Left hindlimb (tissue), 1 donor: ENCODE results near the gene TMEM126A.

Experiments
- DNase-seq: peaks from one replicate; pipeline ENCODE4 v3.0.0-alpha.2; 2018

TMEM126A gene

GRCh38 chr11:85698195-85698594 is 50.4 kb downstream of the TMEM126A start:
- DNase-seq = no peak

GRCh38 chr11:85699957-85700741 is 52.4 kb downstream of the TMEM126A start:
- DNase-seq = no peak

- DNase-seq = no peak
These were observed 57.2 kb downstream of the TMEM126A start for GRCh38 chr11:85704967-85705366.

- no peak for DNase-seq
These were observed 58.0 kb downstream of the TMEM126A start for GRCh38 chr11:85705800-85706199.
